ENCODE data around the gene ABRAXAS1. TPM values are rescaled to one million over a fixed set of nuclear protein-coding genes. Genes with fewer than 3 reads are reported as not detected.

The ABRAXAS1 gene
- total and polyA plus RNA-seq, 10 of the 15 experiments (the other 5 are each of a cell fraction or from before 2014, with no cell fraction given): 2.2 to 9.7 (median 5.8) TPM

GRCh38 chr4:83473423-83473822, 11.5 kb downstream of the ABRAXAS1 start (continued):
- TF ChIP-seq EP300 (IDR thresholded peaks at IDR 0.05; ENCODE audit: borderline replicate concordance in 1 of 2, control insufficient read depth in 1 of 2, low read depth in 2 of 2, low read length in 2 of 2): no peak

- no peaks in the 10 kb centered on the region for H3K4me1 ChIP-seq (ENCODE audit: control insufficient read depth, insufficient read depth, low read length)
- peak overlapping the region; percentile 97 for H3K9ac ChIP-seq (ENCODE audit: control insufficient read depth, insufficient read depth, low read length)
- peak overlapping the region; percentile 85; the same call in 1 of the 2 replicates for H3K4me2 ChIP-seq (ENCODE audit: control insufficient read depth, insufficient read depth)
- peak overlapping the region; percentile 95 for H2AFZ ChIP-seq (ENCODE audit: control insufficient read depth, low read depth, low read length)
- no peaks in the 10 kb centered on the region for H4K20me1 ChIP-seq (ENCODE audit: control insufficient read depth, insufficient read depth)
- H3K4me3 ChIP-seq: peak overlapping the region; percentile 84
- in situ Hi-C loops (cut with MboI) (no loop called here), intact Hi-C loops (cut with micrococcal nuclease; ENCODE audit: unreplicated experiment) (loop anchor here (2.0 to 10.0 kb wide), 4 partner anchors 29 to 564 kb away; partner anchors contain the start of genes ABRAXAS1, COPS4, COQ2 and SEC31A)
- SMC1A ChIA-PET (ENCODE audit: uncharacterized antibody, unreplicated experiment): interaction anchor here (0.6 to 1.7 kb wide), 3 partner anchors 28 to 489 kb away, joined by 3 to 6 read pairs (median 4); no protein-coding TSS in a partner anchor
- POLR2A ChIA-PET: no interaction called here
- FAIRE-seq: no peak
- WGBS (ENCODE audit: insufficient coverage, insufficient replicate concordance, low lambda C conversion rate, missing lambda C conversion rate): 2% methylated on average over 7 of the region's 7 CpGs
- peaks cover 0 to 19% of the 10 kb centered on the region in 2 experiments; a peak in 3 of 4 replicates for H3K36me3 ChIP-seq (ENCODE audit: control insufficient read depth in 2 of 2, insufficient read depth in 2 of 2, low read length in 1 of 2)
- H3K27me3 ChIP-seq (replicated peaks in 1 of 2; ENCODE audit: control insufficient read depth in 2 of 2, insufficient read depth in 2 of 2, low read length in 1 of 2): no peaks in the 10 kb centered on the region
- peak overlapping the region; percentile 99 for H3K27ac ChIP-seq (ENCODE audit: control insufficient read depth, insufficient read depth)
- TF ChIP-seq RB1 (IDR thresholded peaks at IDR 0.05; ENCODE audit: borderline replicate concordance): no peak; the same call in 1 of the 2 replicates
- TF ChIP-seq PKNOX1 (IDR thresholded peaks at IDR 0.05): 0 out of 2 replicates have a peak, but pooled peaks have one; percentile 0
- TF ChIP-seq RELB (IDR thresholded peaks at IDR 0.05; ENCODE audit: low read depth): peak; percentile 70
- TF ChIP-seq MXI1 (IDR thresholded peaks at IDR 0.05; ENCODE audit: low read depth, low read length): no peak
- 0 out of 2 replicates have a peak, but pooled peaks have one; percentile 8 for TF ChIP-seq STAT3 (IDR thresholded peaks at IDR 0.05; ENCODE audit: low read depth, low read length)
- no peak for TF ChIP-seq RAD21 (IDR thresholded peaks at IDR 0.05; ENCODE audit: insufficient read depth, low read depth, low read length)
- TF ChIP-seq STAT1 (conservative IDR thresholded peaks at IDR 0.05): 0 out of 2 replicates have a peak, but pooled peaks have one; percentile 6
- peak; percentile 23; the same call in 1 of the 2 replicates for TF ChIP-seq BACH1 (IDR thresholded peaks at IDR 0.05; ENCODE audit: borderline replicate concordance)
- no peak for TF ChIP-seq HDGF (IDR thresholded peaks at IDR 0.05)
- RAD21 ChIA-PET (ENCODE audit: unreplicated experiment): interaction anchor here (1.0 kb wide), 1 partner anchor 171 kb away, joined by 3 read pairs; no protein-coding TSS in a partner anchor
- no peaks in the 10 kb centered on the region for H3K9me3 ChIP-seq (replicated peaks; ENCODE audit: control insufficient read depth, insufficient read depth, low read length)
- BruUV-seq (replicated peaks): TSS peak; percentile 86
- no peak for ATAC-seq
- DNase-seq (ENCODE audit: low read depth, low spot score): no peak
- H3K79me2 ChIP-seq (ENCODE audit: control insufficient read depth, insufficient read depth, low read length): peaks cover 48% of the 10 kb centered on the region
- CTCF ChIA-PET: interaction anchor here (1.2 to 1.7 kb wide), 3 partner anchors 33 to 189 kb away, joined by 3 to 7 read pairs (median 3); partner anchors contain the start of gene COQ2
Observed at GRCh38 chr4:83456184-83456501, 28.8 kb downstream of the ABRAXAS1 start.
